Activated CD8-positive, alpha-beta T cell treated with anti-CD3 and anti-CD28 coated beads, Interleukin-2, amount 10 ng/mL, durations not matched to agents 7 days and 5 days (primary cell): ENCODE results near the gene NRN1L. TPM values are rescaled to one million over a fixed set of nuclear protein-coding genes. Genes with fewer than 3 reads are reported as not detected.

Experiments
- ATAC-seq: fragments of 150-1000 bp; cut with Tn5 transposase; one replicate; pipeline ENCODE4 v1.10.0; 2021; ENCODE audit warnings: moderate library complexity
- CTCF ChIA-PET: fragments of 350-600 bp; sonication (Branson Sonifier 250); formaldehyde crosslinking; loops from one replicate; lab custom pipeline; 2021; ENCODE audit warnings: antibody characterized with exemption; lab: Charles Lee
- POLR2A ChIA-PET: fragments of 350-600 bp; sonication (Branson Sonifier 250); formaldehyde crosslinking; loops from one replicate; lab custom pipeline; 2021; ENCODE audit warnings: antibody characterized with exemption; lab: Charles Lee
- DNase-seq: peaks from one replicate; pipeline ENCODE4 v3.0.0-alpha.2; 2020
- H3K27ac Mint-ChIP-seq: one replicate; pipeline ENCODE4 v1.8.0; 2021; ENCODE audit warnings: mild to moderate bottlenecking, mixed read lengths
- H3K27me3 Mint-ChIP-seq: one replicate; pipeline ENCODE4 v1.8.0; 2021; ENCODE audit warnings: low read depth, mixed read lengths
- H3K36me3 Mint-ChIP-seq: one replicate; pipeline ENCODE4 v1.8.0; 2021; ENCODE audit warnings: low read depth, mixed read lengths
- H3K4me1 Mint-ChIP-seq: one replicate; pipeline ENCODE4 v1.8.0; 2021; ENCODE audit warnings: low read depth, mixed read lengths
- H3K4me3 Mint-ChIP-seq: one replicate; pipeline ENCODE4 v1.8.0; 2021; ENCODE audit warnings: mild to moderate bottlenecking, mixed read lengths
- H3K9me3 Mint-ChIP-seq: one replicate; pipeline ENCODE4 v1.8.0; 2022; ENCODE audit warnings: mixed read lengths; ENCODE audit not compliant: insufficient read depth
- total RNA-seq, 2 experiments: library from RNA; stranded (reverse); gene quantifications; one replicate each; pipeline ENCODE4 v1.2.3, GENCODE V29; 2021

Gene NRN1L
- total RNA-seq, 2 experiments from 2014 or later: 1.2 to 1.4 TPM

GRCh38 chr16:67874372-67874771 is 10.3 kb upstream of the NRN1L start:
- Mint-ChIP-seq H3K4me3 (peak overlapping the region; percentile 89), H3K27me3 (no peaks in the 10 kb centered on the region), H3K27ac (peak overlapping the region; percentile 92), H3K36me3 (peaks cover 45% of the 10 kb centered on the region), H3K9me3 (no peaks in the 10 kb centered on the region), H3K4me1 (peaks cover 31% of the 10 kb centered on the region)
- ChIA-PET CTCF (interaction anchor here (0.7 to 3.1 kb wide), 6 partner anchors 10 to 61 kb away, joined by 3 to 28 read pairs (median 6); partner anchors contain the start of genes NRN1L and NUTF2), POLR2A (interaction anchor here (0.9 to 2.1 kb wide), 3 partner anchors 16 to 62 kb away, joined by 3 to 13 read pairs (median 5); partner anchors contain the start of gene PSMB10)
- ATAC-seq: no peak
- DNase-seq: no peak

- no peak for ATAC-seq
- CTCF ChIA-PET: no interaction called here
Observed at GRCh38 chr16:67877064-67877463, 7.6 kb upstream of the NRN1L start.

GRCh38 chr16:67878232-67878631 is 6.5 kb upstream of the NRN1L start:
- DNase-seq (no peak), ATAC-seq (no peak)
- no peaks in the 10 kb centered on the region for H3K27me3 Mint-ChIP-seq
- H3K27ac Mint-ChIP-seq: no peak overlapping the region
- ChIA-PET POLR2A (interaction anchor here (0.9 kb wide), 1 partner anchor 191 kb away, joined by 3 read pairs; no protein-coding TSS in a partner anchor), CTCF (interaction anchor here (2.4 kb wide), 1 partner anchor 62 kb away, joined by 5 read pairs; no protein-coding TSS in a partner anchor)
- H3K36me3 Mint-ChIP-seq: peaks cover 50% of the 10 kb centered on the region
- no peaks in the 10 kb centered on the region for H3K9me3 Mint-ChIP-seq
- H3K4me3 Mint-ChIP-seq: no peak overlapping the region
- peaks cover 24% of the 10 kb centered on the region for H3K4me1 Mint-ChIP-seq

More at GRCh38 chr16:67877064-67877463, 7.6 kb upstream of the NRN1L start:
- no peak overlapping the region for H3K4me3 Mint-ChIP-seq
- POLR2A ChIA-PET: no interaction called here
- H3K27me3 Mint-ChIP-seq: no peaks in the 10 kb centered on the region
- peaks cover 50% of the 10 kb centered on the region for H3K36me3 Mint-ChIP-seq
- no peak for DNase-seq
- H3K9me3 Mint-ChIP-seq: no peaks in the 10 kb centered on the region
- H3K27ac Mint-ChIP-seq: no peak overlapping the region
- peaks cover 31% of the 10 kb centered on the region for H3K4me1 Mint-ChIP-seq

- H3K36me3 Mint-ChIP-seq: peaks cover 57% of the 10 kb centered on the region
- no peak overlapping the region for H3K27ac Mint-ChIP-seq
- DNase-seq (no peak), ATAC-seq (no peak)
- H3K9me3 Mint-ChIP-seq: no peaks in the 10 kb centered on the region
- H3K27me3 Mint-ChIP-seq: no peaks in the 10 kb centered on the region
- no peak overlapping the region for H3K4me3 Mint-ChIP-seq
- peaks cover 23% of the 10 kb centered on the region for H3K4me1 Mint-ChIP-seq
- ChIA-PET CTCF (interaction anchor here (0.9 to 2.4 kb wide), 2 partner anchors 63 to 162 kb away, joined by 3 to 5 read pairs; no protein-coding TSS in a partner anchor), POLR2A (interaction anchor here (0.9 kb wide), 1 partner anchor 190 kb away, joined by 3 read pairs; no protein-coding TSS in a partner anchor)
Observed at GRCh38 chr16:67878846-67879245, 5.8 kb upstream of the NRN1L start.

- CTCF ChIA-PET: interaction anchor here (0.9 to 2.4 kb wide), 2 partner anchors 63 to 161 kb away, joined by 3 to 5 read pairs; no protein-coding TSS in a partner anchor
- Mint-ChIP-seq H3K4me3 (no peak overlapping the region), H3K4me1 (peaks cover 17% of the 10 kb centered on the region), H3K36me3 (peaks cover 59% of the 10 kb centered on the region), H3K27ac (no peak overlapping the region), H3K27me3 (no peaks in the 10 kb centered on the region), H3K9me3 (no peaks in the 10 kb centered on the region)
- POLR2A ChIA-PET: no interaction called here
- DNase-seq: no peak
- no peak for ATAC-seq
Observed at GRCh38 chr16:67879462-67879861, 5.2 kb upstream of the NRN1L start.

- no peaks in the 10 kb centered on the region for H3K9me3 Mint-ChIP-seq
- peaks cover 12% of the 10 kb centered on the region for H3K4me1 Mint-ChIP-seq
- H3K36me3 Mint-ChIP-seq: peaks cover 60% of the 10 kb centered on the region
- DNase-seq (no peak), ATAC-seq (no peak)
- peak overlapping the region; percentile 20 for H3K27ac Mint-ChIP-seq
- no peak overlapping the region for H3K4me3 Mint-ChIP-seq
- H3K27me3 Mint-ChIP-seq: no peaks in the 10 kb centered on the region
- ChIA-PET POLR2A (no interaction called here), CTCF (interaction anchor here (0.9 to 2.4 kb wide), 2 partner anchors 64 to 161 kb away, joined by 3 to 5 read pairs; no protein-coding TSS in a partner anchor)
Observed at GRCh38 chr16:67879936-67880335, 4.7 kb upstream of the NRN1L start.

- H3K4me3 Mint-ChIP-seq: no peak overlapping the region
- CTCF ChIA-PET: interaction anchor here (2.4 kb wide), 1 partner anchor 64 kb away, joined by 5 read pairs; no protein-coding TSS in a partner anchor
- H3K27ac Mint-ChIP-seq: peak overlapping the region; percentile 20
- H3K9me3 Mint-ChIP-seq: no peaks in the 10 kb centered on the region
- no peak for DNase-seq
- POLR2A ChIA-PET: no interaction called here
- H3K36me3 Mint-ChIP-seq: peaks cover 60% of the 10 kb centered on the region
- ATAC-seq: no peak
- peaks cover 5% of the 10 kb centered on the region for H3K4me1 Mint-ChIP-seq
- H3K27me3 Mint-ChIP-seq: no peaks in the 10 kb centered on the region
Observed at GRCh38 chr16:67880584-67880983, 4.1 kb upstream of the NRN1L start.

GRCh38 chr16:67881621-67882161 is 3.0 kb upstream of the NRN1L start:
- ChIA-PET POLR2A (interaction anchor here (1.0 to 1.6 kb wide), 5 partner anchors 8 to 55 kb away, joined by 3 to 7 read pairs (median 3); partner anchors contain the start of genes EDC4 and NUTF2), CTCF (interaction anchor here (0.9 to 3.6 kb wide), 8 partner anchors 9 to 159 kb away, joined by 3 to 18 read pairs (median 8); partner anchors contain the start of gene EDC4)
- Mint-ChIP-seq H3K4me1 (no peaks in the 10 kb centered on the region), H3K9me3 (no peaks in the 10 kb centered on the region), H3K4me3 (no peak overlapping the region), H3K27me3 (no peaks in the 10 kb centered on the region), H3K27ac (peak overlapping the region; percentile 30), H3K36me3 (peaks cover 56% of the 10 kb centered on the region)
- no peak for DNase-seq
- ATAC-seq: no peak

- no peaks in the 10 kb centered on the region for H3K27me3 Mint-ChIP-seq
- H3K4me1 Mint-ChIP-seq: no peaks in the 10 kb centered on the region
- no peak overlapping the region for H3K4me3 Mint-ChIP-seq
- ChIA-PET CTCF (interaction anchor here (0.9 to 3.6 kb wide), 23 partner anchors 8 to 346 kb away, joined by 3 to 28 read pairs (median 11); partner anchors contain the start of genes EDC4 and PSKH1), POLR2A (interaction anchor here (1.0 to 1.6 kb wide), 5 partner anchors 9 to 55 kb away, joined by 3 to 7 read pairs (median 3); partner anchors contain the start of genes EDC4 and NUTF2)
- DNase-seq (no peak), ATAC-seq (no peak)
- no peaks in the 10 kb centered on the region for H3K9me3 Mint-ChIP-seq
- peaks cover 47% of the 10 kb centered on the region for H3K36me3 Mint-ChIP-seq
- H3K27ac Mint-ChIP-seq: no peak overlapping the region
Observed at GRCh38 chr16:67882374-67883145, 2.1 kb upstream of the NRN1L start.

GRCh38 chr16:67883146-67883871 is 1.4 kb upstream of the NRN1L start:
- H3K9me3 Mint-ChIP-seq: no peaks in the 10 kb centered on the region
- ChIA-PET POLR2A (interaction anchor here (1.6 kb wide), 1 partner anchor 48 kb away, joined by 7 read pairs; no protein-coding TSS in a partner anchor), CTCF (interaction anchor here (0.6 to 3.6 kb wide), 38 partner anchors 9 to 362 kb away, joined by 3 to 28 read pairs (median 6); partner anchors contain the start of genes CTRL, EDC4 and PSKH1)
- no peak overlapping the region for H3K4me3 Mint-ChIP-seq
- no peaks in the 10 kb centered on the region for H3K27me3 Mint-ChIP-seq
- H3K4me1 Mint-ChIP-seq: no peaks in the 10 kb centered on the region
- ATAC-seq (peak; percentile 11), DNase-seq (no peak)
- H3K27ac Mint-ChIP-seq: peak overlapping the region; percentile 34
- peaks cover 42% of the 10 kb centered on the region for H3K36me3 Mint-ChIP-seq
